GM12878 (cell line): ENCODE results near the gene SPACDR. TPM values are rescaled to one million over a fixed set of nuclear protein-coding genes. Genes with fewer than 3 reads are reported as not detected.
A peak's percentile ranks its signal among the peaks of the same experiment; 100 is the strongest.

ENCODE experiments used
- ATAC-seq: fragments of 200-7000 bp; cut with Tn5 transposase; 3 replicates; pipeline ENCODE4 v1.9.1; 2020; ENCODE audit warnings: mild to moderate bottlenecking, moderate library complexity
- BruUV-seq: library from RNA; stranded (reverse); fragments of 400-500 nt; replicated peaks from 2 replicates; lab custom pipeline; 2021; lab: Mats Ljungman, UMichigan
- CTCF ChIA-PET: fragments of 300-600 bp; sonication (Branson Sonifier 250); formaldehyde crosslinking; extraction: SDS; loops from one replicate; lab custom pipeline; 2021; ENCODE audit warnings: inconsistent platforms; lab: Yijun Ruan, JAX
- POLR2A ChIA-PET: fragments of 350-600 bp; formaldehyde crosslinking; extraction: SDS; loops from one replicate; lab custom pipeline; 2021; ENCODE audit warnings: inconsistent platforms; lab: Charles Lee
- RAD21 ChIA-PET: fragments of 300-600 bp; sonication (Branson Sonifier 250); formaldehyde crosslinking; loops from one replicate; lab custom pipeline; 2023; ENCODE audit warnings: antibody characterized with exemption; ENCODE audit not compliant: unreplicated experiment; lab: Charles Lee
- SMC1A ChIA-PET: fragments of 300-600 bp; sonication (Branson Sonifier 250); formaldehyde crosslinking; loops from one replicate; lab custom pipeline; 2023; ENCODE audit not compliant: unreplicated experiment, uncharacterized antibody; lab: Charles Lee
- DNase-seq: peaks from one replicate; pipeline ENCODE4 v3.0.0-alpha.2; 2011; ENCODE audit warnings: low read depth, low spot score
- FAIRE-seq: peaks from 3 replicates; lab custom pipeline; 2011; peaks lifted over from hg19 to GRCh38; lab: Jason Lieb, UNC
- H2AFZ ChIP-seq: 2 replicates; pipeline ENCODE4 v1.6.0; 2011; ENCODE audit warnings: low read depth, low read length, control low read depth; ENCODE audit not compliant: control insufficient read depth
- H3K27ac ChIP-seq: 2 replicates; pipeline ENCODE4 v1.5.1; 2011; ENCODE audit warnings: control low read depth; ENCODE audit not compliant: control insufficient read depth, insufficient read depth
- H3K27me3 ChIP-seq, 2 experiments: replicated peaks in 1 of 2; 2 replicates each; pipeline versions ENCODE4 v1.6.0 to v1.6.1; 2011; ENCODE audit warnings: low read length in 1 of 2; ENCODE audit not compliant: control insufficient read depth in 2 of 2, insufficient read depth in 2 of 2
- H3K36me3 ChIP-seq, 2 experiments: 2 replicates each; pipeline ENCODE4 v1.5.1; 2011; ENCODE audit warnings: low read length in 1 of 2; ENCODE audit not compliant: control insufficient read depth in 2 of 2, insufficient read depth in 2 of 2
- H3K4me1 ChIP-seq: 2 replicates; pipeline ENCODE4 v1.6.1; 2011; ENCODE audit warnings: mild to moderate bottlenecking, low read length, moderate library complexity, mixed read lengths; ENCODE audit not compliant: control insufficient read depth, insufficient read depth
- H3K4me2 ChIP-seq: 2 replicates; pipeline ENCODE4 v1.6.0; 2011; ENCODE audit warnings: control low read depth; ENCODE audit not compliant: control insufficient read depth, insufficient read depth
- H3K4me3 ChIP-seq: fragments of 200-600 bp; sonication (generic); 2 replicates; pipeline ENCODE4 v1.5.1; 2016
- H3K79me2 ChIP-seq: 2 replicates; pipeline ENCODE4 v1.6.0; 2011; ENCODE audit warnings: low read length; ENCODE audit not compliant: control insufficient read depth, insufficient read depth
- H3K9ac ChIP-seq: 2 replicates; pipeline ENCODE4 v1.8.0; 2011; ENCODE audit warnings: low read length, control low read depth, mixed read lengths; ENCODE audit not compliant: control insufficient read depth, insufficient read depth
- H3K9me3 ChIP-seq: replicated peaks from 3 replicates; pipeline ENCODE4 v1.5.1; 2011; ENCODE audit warnings: mild to moderate bottlenecking, low read length; ENCODE audit not compliant: control insufficient read depth, insufficient read depth
- H4K20me1 ChIP-seq: 2 replicates; pipeline ENCODE4 v1.6.0; 2011; ENCODE audit not compliant: control insufficient read depth, insufficient read depth
- FOS ChIP-seq: IDR thresholded peaks from 3 replicates; pipeline ENCODE4 v1.6.1; 2011; ENCODE audit warnings: borderline replicate concordance; ENCODE audit not compliant: insufficient read length; ENCODE audit errors: extremely low read depth
- SMAD1 ChIP-seq: fragments of 450-650 bp; IDR thresholded peaks from 2 replicates; pipeline ENCODE4 v1.6.1; 2018; ENCODE audit warnings: mild to moderate bottlenecking, low read depth; ENCODE audit not compliant: partially characterized antibody
- STAT3 ChIP-seq: IDR thresholded peaks from 2 replicates; pipeline ENCODE4 v1.6.1; 2011; ENCODE audit warnings: low read depth, low read length, improper control_type of control experiment
- ZNF274 ChIP-seq: IDR thresholded peaks from one replicate; pipeline ENCODE4 v1.8.0; 2011; ENCODE audit not compliant: insufficient read length, insufficient read depth
- ZZZ3 ChIP-seq: IDR thresholded peaks from 2 replicates; pipeline ENCODE4 v1.6.1; 2011; ENCODE audit warnings: low read depth; ENCODE audit not compliant: control insufficient read depth, insufficient read length
- WGBS: methylation state at CpG from one replicate; pipeline ENCODE4 v1.1.6; 2016; ENCODE audit warnings: low lambda C conversion rate; ENCODE audit not compliant: insufficient replicate concordance, insufficient coverage; ENCODE audit errors: missing lambda C conversion rate; 5-methylcytosine and 5-hydroxymethylcytosine counted together
- in situ Hi-C: fragments of 300-500 bp; cut with MboI; formaldehyde crosslinking; loops from 9 replicates; pipeline ENCODE4 v1.14.3; 2018; ENCODE audit warnings: mixed read lengths
- intact Hi-C: fragments of 100-400 bp; cut with micrococcal nuclease; formaldehyde crosslinking; loops from one replicate; pipeline ENCODE4 v1.14.2; 2022; ENCODE audit not compliant: unreplicated experiment
- polyA plus RNA-seq, 11 experiments: library from polyadenylated mRNA; depleted of rRNA in 4 of 11; unstranded in 6 of 11; stranded (reverse) in 5 of 11; fragments of >200 nt; fragmentation: Nextera tagmentation in 4 of 11; fragmentation: Illumina TruSeq in 1 of 11; extraction: Ambion mirVana in 4 of 11; extraction: Trizol in 1 of 11; gene quantifications; 1 replicate in 1 of 11; 2 replicates in 10 of 11; pipeline versions ENCODE4 v1.2.1 to v1.2.3, GENCODE V29; 2011 to 2016; ENCODE audit warnings: inconsistent platforms in 2 of 11, missing spikeins in 2 of 11, low read depth in 1 of 11
- total RNA-seq, 4 experiments: library from RNA; depleted of rRNA in 3 of 4; stranded (reverse); fragments of >200 nt in 3 of 4; fragmentation: Illumina TruSeq in 1 of 4; extraction: Trizol in 1 of 4; gene quantifications; 2 replicates each; pipeline versions ENCODE4 v1.2.1 to v1.2.3, GENCODE V29; 2013 to 2021
- TF ChIP-seq, protein P1 (sequence below): fragments of 450-650 bp; IDR thresholded peaks from 2 replicates; pipeline ENCODE4 v1.6.1; 2017; ENCODE audit warnings: mild to moderate bottlenecking, moderate library complexity
- TF ChIP-seq, protein P2 (sequence below): IDR thresholded peaks from 2 replicates; pipeline ENCODE4 v1.6.1; 2012; ENCODE audit warnings: improper control_type of control experiment, low read depth, low read length; ENCODE audit not compliant: insufficient replicate concordance

The SPACDR gene
- total and polyA plus RNA-seq, 10 of the 15 experiments (the other 5 are each of a cell fraction or from before 2014, with no cell fraction given): 0.18 to 1.5 (median 0.63) TPM

DNA sequence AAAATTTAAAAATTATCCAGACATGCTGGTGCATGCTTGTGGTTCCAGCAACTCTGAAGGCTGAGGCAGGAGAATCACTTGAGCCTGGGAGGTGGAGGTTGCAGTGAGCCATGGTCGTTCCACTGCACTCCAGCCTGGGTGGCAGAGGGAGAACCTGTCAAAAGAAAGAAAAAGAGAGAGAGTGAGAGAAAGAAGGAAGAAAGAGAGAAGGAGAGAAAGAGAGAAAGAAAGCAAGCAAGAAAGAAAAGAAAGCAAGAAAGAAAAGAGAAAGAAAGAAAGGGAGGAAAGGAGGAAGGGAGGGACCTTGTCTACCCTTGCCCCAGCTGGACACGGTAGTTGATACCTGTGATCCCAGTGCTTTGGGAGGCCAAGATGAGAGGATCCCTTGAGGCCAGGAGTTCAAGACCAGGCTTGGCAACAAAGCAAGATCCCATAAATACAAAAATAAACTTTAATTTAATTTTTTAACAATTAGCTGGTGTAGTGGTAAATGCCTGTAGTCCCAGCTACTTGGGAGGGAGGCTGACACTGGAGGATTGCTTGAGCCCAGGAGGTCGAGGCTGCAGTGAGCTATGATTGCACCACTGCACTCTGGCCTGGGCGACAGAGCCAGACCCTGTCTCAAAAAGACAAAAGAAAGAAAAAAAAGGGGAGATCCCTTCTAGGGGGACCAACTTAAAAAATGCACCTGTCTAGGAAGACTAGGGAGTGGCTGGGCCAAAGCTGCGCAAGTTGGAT is 28.8 kb upstream of the SPACDR start:
- ChIA-PET POLR2A (no interaction called here), RAD21 (interaction anchor here (1.0 to 1.5 kb wide), 2 partner anchors 15 to 67 kb away, joined by 3 to 8 read pairs; no protein-coding TSS in a partner anchor), CTCF (interaction anchor here (1.0 to 3.2 kb wide), 4 partner anchors 10 to 66 kb away, joined by 3 to 15 read pairs (median 8); partner anchors contain the start of gene NYAP1), SMC1A (interaction anchor here (1.1 to 2.8 kb wide), 3 partner anchors 10 to 69 kb away, joined by 3 to 14 read pairs (median 4); no protein-coding TSS in a partner anchor)
- intact Hi-C loops: no loop called here
- TF ChIP-seq, protein P1, sequence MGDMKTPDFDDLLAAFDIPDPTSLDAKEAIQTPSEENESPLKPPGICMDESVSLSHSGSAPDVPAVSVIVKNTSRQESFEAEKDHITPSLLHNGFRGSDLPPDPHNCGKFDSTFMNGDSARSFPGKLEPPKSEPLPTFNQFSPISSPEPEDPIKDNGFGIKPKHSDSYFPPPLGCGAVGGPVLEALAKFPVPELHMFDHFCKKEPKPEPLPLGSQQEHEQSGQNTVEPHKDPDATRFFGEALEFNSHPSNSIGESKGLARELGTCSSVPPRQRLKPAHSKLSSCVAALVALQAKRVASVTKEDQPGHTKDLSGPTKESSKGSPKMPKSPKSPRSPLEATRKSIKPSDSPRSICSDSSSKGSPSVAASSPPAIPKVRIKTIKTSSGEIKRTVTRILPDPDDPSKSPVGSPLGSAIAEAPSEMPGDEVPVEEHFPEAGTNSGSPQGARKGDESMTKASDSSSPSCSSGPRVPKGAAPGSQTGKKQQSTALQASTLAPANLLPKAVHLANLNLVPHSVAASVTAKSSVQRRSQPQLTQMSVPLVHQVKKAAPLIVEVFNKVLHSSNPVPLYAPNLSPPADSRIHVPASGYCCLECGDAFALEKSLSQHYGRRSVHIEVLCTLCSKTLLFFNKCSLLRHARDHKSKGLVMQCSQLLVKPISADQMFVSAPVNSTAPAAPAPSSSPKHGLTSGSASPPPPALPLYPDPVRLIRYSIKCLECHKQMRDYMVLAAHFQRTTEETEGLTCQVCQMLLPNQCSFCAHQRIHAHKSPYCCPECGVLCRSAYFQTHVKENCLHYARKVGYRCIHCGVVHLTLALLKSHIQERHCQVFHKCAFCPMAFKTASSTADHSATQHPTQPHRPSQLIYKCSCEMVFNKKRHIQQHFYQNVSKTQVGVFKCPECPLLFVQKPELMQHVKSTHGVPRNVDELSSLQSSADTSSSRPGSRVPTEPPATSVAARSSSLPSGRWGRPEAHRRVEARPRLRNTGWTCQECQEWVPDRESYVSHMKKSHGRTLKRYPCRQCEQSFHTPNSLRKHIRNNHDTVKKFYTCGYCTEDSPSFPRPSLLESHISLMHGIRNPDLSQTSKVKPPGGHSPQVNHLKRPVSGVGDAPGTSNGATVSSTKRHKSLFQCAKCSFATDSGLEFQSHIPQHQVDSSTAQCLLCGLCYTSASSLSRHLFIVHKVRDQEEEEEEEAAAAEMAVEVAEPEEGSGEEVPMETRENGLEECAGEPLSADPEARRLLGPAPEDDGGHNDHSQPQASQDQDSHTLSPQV: no peak
- TF ChIP-seq ZZZ3: no peak
- no peak for TF ChIP-seq STAT3
- no peak for TF ChIP-seq SMAD1
- TF ChIP-seq ZNF274: no peak
- TF ChIP-seq FOS: no peak
- TF ChIP-seq, protein P2, sequence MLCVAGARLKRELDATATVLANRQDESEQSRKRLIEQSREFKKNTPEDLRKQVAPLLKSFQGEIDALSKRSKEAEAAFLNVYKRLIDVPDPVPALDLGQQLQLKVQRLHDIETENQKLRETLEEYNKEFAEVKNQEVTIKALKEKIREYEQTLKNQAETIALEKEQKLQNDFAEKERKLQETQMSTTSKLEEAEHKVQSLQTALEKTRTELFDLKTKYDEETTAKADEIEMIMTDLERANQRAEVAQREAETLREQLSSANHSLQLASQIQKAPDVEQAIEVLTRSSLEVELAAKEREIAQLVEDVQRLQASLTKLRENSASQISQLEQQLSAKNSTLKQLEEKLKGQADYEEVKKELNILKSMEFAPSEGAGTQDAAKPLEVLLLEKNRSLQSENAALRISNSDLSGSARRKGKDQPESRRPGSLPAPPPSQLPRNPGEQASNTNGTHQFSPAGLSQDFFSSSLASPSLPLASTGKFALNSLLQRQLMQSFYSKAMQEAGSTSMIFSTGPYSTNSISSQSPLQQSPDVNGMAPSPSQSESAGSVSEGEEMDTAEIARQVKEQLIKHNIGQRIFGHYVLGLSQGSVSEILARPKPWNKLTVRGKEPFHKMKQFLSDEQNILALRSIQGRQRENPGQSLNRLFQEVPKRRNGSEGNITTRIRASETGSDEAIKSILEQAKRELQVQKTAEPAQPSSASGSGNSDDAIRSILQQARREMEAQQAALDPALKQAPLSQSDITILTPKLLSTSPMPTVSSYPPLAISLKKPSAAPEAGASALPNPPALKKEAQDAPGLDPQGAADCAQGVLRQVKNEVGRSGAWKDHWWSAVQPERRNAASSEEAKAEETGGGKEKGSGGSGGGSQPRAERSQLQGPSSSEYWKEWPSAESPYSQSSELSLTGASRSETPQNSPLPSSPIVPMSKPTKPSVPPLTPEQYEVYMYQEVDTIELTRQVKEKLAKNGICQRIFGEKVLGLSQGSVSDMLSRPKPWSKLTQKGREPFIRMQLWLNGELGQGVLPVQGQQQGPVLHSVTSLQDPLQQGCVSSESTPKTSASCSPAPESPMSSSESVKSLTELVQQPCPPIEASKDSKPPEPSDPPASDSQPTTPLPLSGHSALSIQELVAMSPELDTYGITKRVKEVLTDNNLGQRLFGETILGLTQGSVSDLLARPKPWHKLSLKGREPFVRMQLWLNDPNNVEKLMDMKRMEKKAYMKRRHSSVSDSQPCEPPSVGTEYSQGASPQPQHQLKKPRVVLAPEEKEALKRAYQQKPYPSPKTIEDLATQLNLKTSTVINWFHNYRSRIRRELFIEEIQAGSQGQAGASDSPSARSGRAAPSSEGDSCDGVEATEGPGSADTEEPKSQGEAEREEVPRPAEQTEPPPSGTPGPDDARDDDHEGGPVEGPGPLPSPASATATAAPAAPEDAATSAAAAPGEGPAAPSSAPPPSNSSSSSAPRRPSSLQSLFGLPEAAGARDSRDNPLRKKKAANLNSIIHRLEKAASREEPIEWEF: no peak
- Histone ChIP-seq H3K9ac (no peak overlapping the region; the same call in 1 of the 2 replicates), H3K4me2 (peak overlapping the region; percentile 86; the same call in 1 of the 2 replicates), H2AFZ (peak overlapping the region; percentile 59; the same call in 1 of the 2 replicates), H3K27me3 (no peaks in the 10 kb centered on the region), H3K36me3 (no peaks in the 10 kb centered on the region), H3K9me3 (no peaks in the 10 kb centered on the region), H3K4me1 (0 out of 2 replicates have a peak, but pooled peaks cover 4% of the 10 kb centered on the region), H3K27ac (no peak overlapping the region), H4K20me1 (no peaks in the 10 kb centered on the region), H3K79me2 (no peaks in the 10 kb centered on the region), H3K4me3 (peak overlapping the region; percentile 53)
- in situ Hi-C loops: no loop called here
- no peak for ATAC-seq
- no peak for DNase-seq
- 74% methylated on average over 5 of the region's 5 CpGs for WGBS
- no peak for FAIRE-seq
- no TSS peak for BruUV-seq
